HepG2 (cell line): ENCODE data around the gene MYO18B. TPM values are rescaled to one million over a fixed set of nuclear protein-coding genes. Genes with fewer than 3 reads are reported as not detected.
A peak's percentile ranks its signal among the peaks of the same experiment; 100 is the strongest.

ENCODE experiments used
- GATA4 ChIP-seq: sonication (generic); IDR thresholded peaks from 2 replicates; pipeline ENCODE4 v1.6.1; 2016; ENCODE audit warnings: antibody characterized with exemption, low read depth, borderline replicate concordance
- GATAD1 ChIP-seq: IDR thresholded peaks from 2 replicates; pipeline ENCODE4 v1.6.1; 2016; ENCODE audit warnings: missing genetic modification reagents, missing compliant biosample characterization
- HDAC6 ChIP-seq: fragments of 200-600 bp; sonication (generic); IDR thresholded peaks from 2 replicates; pipeline ENCODE4 v1.7.0; 2017; ENCODE audit warnings: mild to moderate bottlenecking, antibody characterized with exemption, low read length, low read depth
- HMGXB3 ChIP-seq: sonication (generic); formaldehyde crosslinking; IDR thresholded peaks from 2 replicates; pipeline ENCODE4 v1.4.0; 2020; ENCODE audit warnings: missing genetic modification reagents, borderline replicate concordance
- HOMEZ ChIP-seq: IDR thresholded peaks from 2 replicates; pipeline ENCODE4 v1.6.1; 2016; ENCODE audit warnings: low read depth
- LCORL ChIP-seq, 2 experiments: fragments of 450-650 bp in 1 of 2; sonication (generic) in 1 of 2; formaldehyde crosslinking in 1 of 2; IDR thresholded peaks; 2 replicates each; pipeline versions ENCODE4 v1.5.0 to v1.6.1; 2017 to 2020; ENCODE audit warnings: antibody characterized with exemption in 1 of 2, missing genetic modification reagents in 1 of 2
- MED13 ChIP-seq: sonication (generic); formaldehyde crosslinking; IDR thresholded peaks from 2 replicates; pipeline ENCODE4 v1.5.0; 2020; ENCODE audit warnings: missing genetic modification reagents
- MTF1 ChIP-seq: sonication (generic); formaldehyde crosslinking; IDR thresholded peaks from 2 replicates; pipeline ENCODE4 v1.5.0; 2020; ENCODE audit warnings: missing genetic modification reagents
- NRL ChIP-seq: sonication (generic); formaldehyde crosslinking; IDR thresholded peaks from 2 replicates; pipeline ENCODE4 v1.5.0; 2020; ENCODE audit warnings: missing genetic modification reagents, mild to moderate bottlenecking, moderate library complexity, borderline replicate concordance
- PAWR ChIP-seq: sonication (generic); formaldehyde crosslinking; IDR thresholded peaks from 2 replicates; pipeline ENCODE4 v1.4.0; 2020; ENCODE audit warnings: missing genetic modification reagents, mild to moderate bottlenecking, borderline replicate concordance
- POLR2A ChIP-seq, 2 experiments: IDR thresholded peaks; 2 replicates each; pipeline ENCODE4 v1.6.1; 2011; ENCODE audit warnings: low read depth in 2 of 2, low read length in 2 of 2, mild to moderate bottlenecking in 1 of 2, moderate library complexity in 1 of 2; ENCODE audit not compliant: insufficient read depth in 1 of 2
- PRMT3 ChIP-seq: sonication (generic); formaldehyde crosslinking; IDR thresholded peaks from 2 replicates; pipeline ENCODE4 v1.8.1; 2022; ENCODE audit warnings: low read depth, mild to moderate bottlenecking, moderate library complexity, missing genetic modification reagents, borderline replicate concordance
- RARA ChIP-seq: IDR thresholded peaks from 2 replicates; pipeline ENCODE4 v1.6.1; 2016; ENCODE audit warnings: missing genetic modification reagents, missing compliant biosample characterization
- SIN3B ChIP-seq: fragments of 150-350 bp; IDR thresholded peaks from 2 replicates; pipeline ENCODE4 v1.6.1; 2014; ENCODE audit warnings: low read length
- SKI ChIP-seq: fragments of 450-650 bp; IDR thresholded peaks from one replicate; pipeline ENCODE4 v1.6.1; 2018; ENCODE audit warnings: mild to moderate bottlenecking; ENCODE audit not compliant: partially characterized antibody
- SYNCRIP ChIP-seq: fragments of 200-400 bp; formaldehyde crosslinking; IDR thresholded peaks from 2 replicates; pipeline ENCODE4 v1.6.1; 2018; ENCODE audit warnings: mild to moderate bottlenecking, low read depth, low read length; ENCODE audit not compliant: insufficient read depth
- THAP11 ChIP-seq: IDR thresholded peaks from 2 replicates; pipeline ENCODE4 v1.6.1; 2016; ENCODE audit warnings: missing biosample characterization, missing genetic modification reagents
- ZBTB1 ChIP-seq: sonication (generic); formaldehyde crosslinking; IDR thresholded peaks from 2 replicates; pipeline ENCODE4 v1.4.0; 2020; ENCODE audit warnings: missing genetic modification reagents, borderline replicate concordance
- ZNF101 ChIP-seq: sonication (generic); formaldehyde crosslinking; IDR thresholded peaks from 2 replicates; pipeline ENCODE4 v1.4.0; 2020; ENCODE audit warnings: mild to moderate bottlenecking, low read depth, missing genetic modification reagents, borderline replicate concordance
- ZNF30 ChIP-seq: sonication (generic); formaldehyde crosslinking; IDR thresholded peaks from 2 replicates; pipeline ENCODE4 v1.5.0; 2020; ENCODE audit warnings: mild to moderate bottlenecking, missing genetic modification reagents
- ZNF430 ChIP-seq: sonication (generic); formaldehyde crosslinking; IDR thresholded peaks from 2 replicates; pipeline ENCODE4 v1.9.0; 2021; ENCODE audit warnings: mild to moderate bottlenecking, missing genetic modification reagents
- ZNF567 ChIP-seq: sonication (generic); formaldehyde crosslinking; IDR thresholded peaks from 2 replicates; pipeline ENCODE4 v1.8.1; 2023; ENCODE audit warnings: mild to moderate bottlenecking, missing genetic modification reagents, borderline replicate concordance
- ZNF569 ChIP-seq: sonication (generic); formaldehyde crosslinking; IDR thresholded peaks from 2 replicates; pipeline ENCODE4 v1.5.0; 2020; ENCODE audit warnings: mild to moderate bottlenecking, missing genetic modification reagents, moderate library complexity, borderline replicate concordance
- ZNF781 ChIP-seq: sonication (generic); formaldehyde crosslinking; IDR thresholded peaks from 2 replicates; pipeline ENCODE4 v1.5.1; 2020; ENCODE audit warnings: borderline replicate concordance, mild to moderate bottlenecking, missing genetic modification reagents; ENCODE audit errors: not compliant biosample characterization
- polyA plus RNA-seq, 8 experiments: library from polyadenylated mRNA; depleted of rRNA in 3 of 8; stranded (reverse) in 7 of 8; unstranded in 1 of 8; fragments of >200 nt; fragmentation: Illumina TruSeq in 4 of 8; extraction: Trizol in 4 of 8; gene quantifications; 2 replicates each; pipeline versions ENCODE4 v1.2.1 to v1.2.3, GENCODE V29; 2011 to 2016; ENCODE audit warnings: low read depth in 4 of 8, missing spikeins in 1 of 8, mixed read lengths in 1 of 8; ENCODE audit not compliant: insufficient read depth in 1 of 8
- total RNA-seq, 5 experiments: library from RNA; depleted of rRNA; stranded (reverse); fragments of >200 nt; fragmentation: Illumina TruSeq; extraction: Trizol; gene quantifications; 2 replicates each; pipeline ENCODE4 v1.2.3, GENCODE V29; 2016; ENCODE audit warnings: low read depth in 1 of 5
- TF ChIP-seq, protein P1 (sequence below): sonication (generic); formaldehyde crosslinking; IDR thresholded peaks from 2 replicates; pipeline ENCODE4 v1.4.0; 2020; ENCODE audit warnings: missing genetic modification reagents, low read depth, mild to moderate bottlenecking, borderline replicate concordance

MYO18B gene
- total and polyA plus RNA-seq, 2 of the 13 experiments (the other 11 are each of a cell fraction or from before 2014, with no cell fraction given) = 0.01 TPM; not detected in 1

DNA sequence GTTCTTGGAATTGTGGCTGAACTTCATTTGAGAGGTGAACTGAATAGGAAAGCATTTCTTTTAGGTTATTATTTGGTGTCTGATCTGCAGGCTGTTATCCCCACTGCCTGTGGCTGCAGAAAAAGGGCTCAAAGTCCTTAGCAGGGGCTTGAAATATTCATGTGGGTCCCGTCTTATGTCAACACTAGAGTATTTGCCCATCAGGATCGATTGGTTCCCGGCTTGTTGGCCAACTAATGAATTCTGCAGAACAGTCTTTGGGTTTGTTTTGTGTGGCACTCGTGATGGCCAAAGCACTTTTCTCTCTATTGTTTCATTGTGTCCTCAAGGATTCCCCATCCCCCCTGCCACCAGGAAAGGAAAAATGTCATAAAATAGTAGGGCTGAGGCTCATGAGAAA lies 211.9 kb downstream of the MYO18B start (continued):
- TF ChIP-seq HMGXB3 (CRISPR knock-in tag) (no peak), SKI (peak; percentile 64), NRL (CRISPR knock-in tag) (no peak), PAWR (CRISPR knock-in tag) (no peak), SYNCRIP (no peak), ZNF30 (no peak), PRMT3 (CRISPR knock-in tag) (no peak), ZNF567 (CRISPR knock-in tag) (no peak), ZNF101 (CRISPR knock-in tag) (no peak), MED13 (CRISPR knock-in tag) (no peak), ZNF781 (no peak), GATA4 (no peak), SIN3B (no peak), POLR2A (IDR thresholded peaks at IDR 0.05; ENCODE audit: insufficient read depth in 1 of 2, low read depth in 2 of 2, low read length in 2 of 2) (no peak), HDAC6 (no peak), RARA (CRISPR knock-in tag) (peak; percentile 57), ZNF569 (no peak), ZNF430 (CRISPR knock-in tag) (peak; percentile 54; the same call in 1 of the 2 replicates), HOMEZ (no peak), LCORL (IDR thresholded peaks at IDR 0.05) (no peak), LCORL (CRISPR knock-in tag; IDR thresholded peaks at IDR 0.05) (0 out of 2 replicates have a peak, but pooled peaks have one; percentile 50), ZBTB1 (no peak), THAP11 (CRISPR knock-in tag) (no peak; the same call in 1 of the 2 replicates), MTF1 (no peak), GATAD1 (no peak)
- TF ChIP-seq, protein P1, sequence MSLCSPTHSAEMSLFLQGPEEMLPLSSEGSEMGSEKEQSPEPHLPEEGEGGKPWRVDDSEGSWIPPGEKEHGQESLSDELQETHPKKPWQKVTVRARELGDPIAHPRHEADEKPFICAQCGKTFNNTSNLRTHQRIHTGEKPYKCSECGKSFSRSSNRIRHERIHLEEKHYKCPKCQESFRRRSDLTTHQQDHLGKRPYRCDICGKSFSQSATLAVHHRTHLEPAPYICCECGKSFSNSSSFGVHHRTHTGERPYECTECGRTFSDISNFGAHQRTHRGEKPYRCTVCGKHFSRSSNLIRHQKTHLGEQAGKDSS = no peak
